Thyroid gland (tissue), 4 donors: ENCODE results near the gene HOOK1. TPM values are rescaled to one million over a fixed set of nuclear protein-coding genes. Genes with fewer than 3 reads are reported as not detected.
"Not testable (repeated sequence)": the region's sequence is repeated elsewhere in the genome, so short reads cannot be mapped to it uniquely, and the experiment has no call there.

Experiments
- DNase-seq, 2 donors: peaks; one replicate each; pipeline ENCODE4 v3.0.0-alpha.2; 2019
- H3K27ac ChIP-seq, 3 donors: fragments of 200-600 bp; sonication (generic); 1 replicate in 2 of 3; 2 replicates in 1 of 3; pipeline ENCODE4 v1.5.1; 2016 to 2019; ENCODE audit warnings: mild to moderate bottlenecking in 1 of 3, moderate library complexity in 1 of 3
- H3K27me3 ChIP-seq: fragments of 200-600 bp; sonication (generic); one replicate; pipeline ENCODE4 v1.5.1; 2019
- H3K36me3 ChIP-seq, 2 donors: fragments of 200-600 bp; sonication (generic); one replicate each; pipeline ENCODE4 v1.5.1; 2016 to 2019
- H3K4me1 ChIP-seq, 2 donors: fragments of 200-600 bp; sonication (generic); one replicate each; pipeline ENCODE4 v1.5.1; 2017 to 2019
- H3K4me3 ChIP-seq, 3 donors: fragments of 200-600 bp; sonication (generic); replicated peaks in 1 of 3; 1 replicate in 2 of 3; 2 replicates in 1 of 3; pipeline ENCODE4 v1.5.1; 2016; ENCODE audit warnings: mild to moderate bottlenecking in 1 of 3
- H3K9me3 ChIP-seq: fragments of 200-600 bp; sonication (generic); one replicate; pipeline ENCODE4 v1.5.1; 2017
- CTCF ChIP-seq, 6 experiments: fragments of 200-600 bp in 3 of 6; fragments of 450-650 bp in 3 of 6; sonication (generic) in 3 of 6; IDR thresholded peaks; one replicate each; pipeline ENCODE4 v1.5.1; 2016 to 2019; ENCODE audit warnings: antibody characterized with exemption in 6 of 6, mild to moderate bottlenecking in 2 of 6, inconsistent platforms in 1 of 6, moderate library complexity in 1 of 6
- POLR2A ChIP-seq, 2 donors: fragments of 450-650 bp; IDR thresholded peaks; one replicate each; pipeline ENCODE4 v1.6.1; 2017; ENCODE audit warnings: antibody characterized with exemption in 2 of 2, mild to moderate bottlenecking in 2 of 2, moderate library complexity in 1 of 2
- WGBS, 2 donors: methylation state at CpG; one replicate each; pipeline ENCODE4 v1.1.5; 2017; 5-methylcytosine and 5-hydroxymethylcytosine counted together
- intact Hi-C: fragments of 100-400 bp; cut with DNase I; formaldehyde crosslinking; loops from one replicate; pipeline ENCODE4 v1.15.1; 2023
- total RNA-seq, 4 donors: library from RNA; depleted of rRNA; stranded (reverse); fragments of >200 nt; gene quantifications; one replicate each; pipeline ENCODE4 v1.2.3, GENCODE V29; 2016

HOOK1 gene
- total RNA-seq, 4 donors from 2014 or later: 13.2 to 38.3 (median 31.3) TPM

GRCh38 chr1:59852117-59852516, 37.4 kb downstream of the HOOK1 start:
- peaks cover 7 to 8% of the 10 kb centered on the region in 2 donors for H3K4me1 ChIP-seq
- DNase-seq: no peak
- H3K27ac ChIP-seq: no peak overlapping the region
- H3K27me3 ChIP-seq: no peaks in the 10 kb centered on the region
- WGBS, 2 donors: 90 to 97% methylated on average over 1 of the region's 1 CpG
- H3K36me3 ChIP-seq: peaks cover 0 to 3% of the 10 kb centered on the region in 2 donors
- no peak overlapping the region for H3K4me3 ChIP-seq
- TF ChIP-seq POLR2A (IDR thresholded peaks at IDR 0.05): no peak
- no peak for TF ChIP-seq CTCF (IDR thresholded peaks at IDR 0.05)
- H3K9me3 ChIP-seq: no peaks in the 10 kb centered on the region
- intact Hi-C loops: no loop called here

DNA sequence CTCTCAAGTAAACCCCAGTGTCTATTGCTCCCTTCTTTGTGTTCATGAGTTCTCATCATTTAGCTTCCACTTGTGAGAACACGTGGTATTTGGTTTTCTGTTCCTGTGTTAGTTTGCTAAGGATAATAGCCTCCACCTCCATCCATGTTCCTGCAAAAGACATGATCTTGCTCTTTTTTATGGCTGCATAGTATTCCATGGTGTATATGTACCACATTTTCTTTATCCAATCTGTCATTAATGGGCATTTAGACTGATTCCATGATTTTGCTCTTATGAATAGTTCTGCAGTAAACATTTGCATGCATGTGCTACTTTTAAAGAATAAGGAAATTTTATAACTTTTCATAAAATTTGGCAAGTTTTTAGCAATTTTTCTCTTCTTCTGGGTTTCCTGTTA, 40.5 kb downstream of the HOOK1 start:
- DNase-seq, H3K27me3 ChIP-seq, H3K9me3 ChIP-seq, H3K4me1 ChIP-seq, intact Hi-C loops, H3K27ac ChIP-seq, H3K4me3 ChIP-seq, H3K36me3 ChIP-seq: not testable (repeated sequence)
- WGBS, 2 donors: 98 to 100% methylated on average over 1 of the region's 1 CpG

GRCh38 chr1:59856725-59857338, 42.1 kb downstream of the HOOK1 start:
- TF ChIP-seq POLR2A (IDR thresholded peaks at IDR 0.05) (no peak), CTCF (IDR thresholded peaks at IDR 0.05) (no peak)
- peak overlapping the region in 2 of 3 donors; percentile 16 to 58 for H3K27ac ChIP-seq
- no peak overlapping the region for H3K4me3 ChIP-seq
- peaks cover 8 to 9% of the 10 kb centered on the region in 2 donors for H3K4me1 ChIP-seq
- H3K36me3 ChIP-seq: no peaks in the 10 kb centered on the region
- WGBS, 2 donors: 50 to 52% methylated on average over 4 of the region's 4 CpGs
- no peaks in the 10 kb centered on the region for H3K27me3 ChIP-seq
- intact Hi-C loops: no loop called here
- no peaks in the 10 kb centered on the region for H3K9me3 ChIP-seq
- DNase-seq: peak; percentile 52 to 69

DNA sequence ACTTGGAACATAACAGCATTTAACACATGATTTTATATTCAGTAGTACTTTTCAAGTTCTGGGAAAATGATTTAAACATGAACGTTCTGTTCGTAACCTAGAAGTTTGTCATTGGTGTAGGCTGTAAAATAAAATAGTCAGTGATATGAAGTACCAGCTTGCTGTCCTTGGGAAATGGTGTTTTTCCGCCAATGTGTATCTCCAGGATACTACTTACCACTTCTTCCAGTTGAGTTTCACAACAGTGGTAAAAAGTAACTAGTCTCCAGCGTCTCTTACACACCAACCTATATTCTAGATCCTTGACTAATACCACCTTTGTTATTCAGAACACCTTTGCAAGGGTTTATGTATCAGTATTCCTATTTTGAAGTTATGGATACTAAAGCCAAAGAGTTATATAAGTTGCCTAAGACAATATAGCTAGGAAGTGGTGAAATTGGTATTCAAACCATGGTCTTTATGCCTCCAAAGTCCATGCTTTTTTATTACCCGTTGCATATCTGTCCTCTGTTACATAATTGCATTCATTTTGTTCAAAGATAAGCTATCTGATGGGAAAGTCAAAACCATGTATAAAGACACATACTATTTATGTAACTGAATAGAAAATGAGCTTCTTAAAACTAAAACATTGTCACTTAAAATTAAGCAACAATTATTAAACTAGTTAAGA, 43.1 kb downstream of the HOOK1 start:
- peak overlapping the region in 1 of 3 donors; percentile 58 for H3K27ac ChIP-seq
- no peak overlapping the region for H3K4me3 ChIP-seq
- no peaks in the 10 kb centered on the region for H3K9me3 ChIP-seq
- H3K27me3 ChIP-seq: no peaks in the 10 kb centered on the region
- no peaks in the 10 kb centered on the region for H3K36me3 ChIP-seq
- intact Hi-C loops: no loop called here
- TF ChIP-seq POLR2A (IDR thresholded peaks at IDR 0.05) (no peak), CTCF (IDR thresholded peaks at IDR 0.05) (no peak)
- DNase-seq: no peak
- 92% methylated on average over 5 of the region's 5 CpGs for WGBS, 2 donors
- H3K4me1 ChIP-seq: peaks cover 8 to 9% of the 10 kb centered on the region in 2 donors

DNA sequence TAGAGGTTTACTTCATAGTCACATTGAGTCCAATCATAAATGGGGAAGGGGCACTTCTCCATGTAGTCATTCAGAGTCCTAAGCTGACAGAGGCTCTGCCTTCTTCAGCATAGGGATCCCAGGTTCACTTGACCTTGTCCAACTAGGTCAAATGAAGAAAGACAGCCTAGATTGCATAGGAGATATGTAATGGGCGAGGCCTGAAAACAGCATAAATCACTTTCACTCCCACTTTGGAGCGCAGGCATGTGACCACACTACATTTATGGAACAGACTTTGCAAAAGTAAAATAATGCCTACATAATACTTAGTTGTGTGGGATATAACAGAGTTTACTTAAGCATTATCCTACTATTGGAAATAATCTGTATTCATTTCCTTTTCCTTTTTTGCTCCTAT, 51.7 kb downstream of the HOOK1 start:
- H3K4me3 ChIP-seq: no peak overlapping the region
- H3K9me3 ChIP-seq: no peaks in the 10 kb centered on the region
- intact Hi-C loops: no loop called here
- WGBS, 2 donors: 95 to 97% methylated on average over 2 of the region's 2 CpGs
- TF ChIP-seq POLR2A (IDR thresholded peaks at IDR 0.05) (no peak), CTCF (IDR thresholded peaks at IDR 0.05) (no peak)
- no peaks in the 10 kb centered on the region for H3K27me3 ChIP-seq
- H3K36me3 ChIP-seq: peaks cover 0 to 10% of the 10 kb centered on the region in 2 donors
- H3K4me1 ChIP-seq: no peaks in the 10 kb centered on the region
- H3K27ac ChIP-seq: no peak overlapping the region
- DNase-seq: no peak
